Urinary bladder (tissue), 4 donors: ENCODE results near the gene MMRN2. TPM values are rescaled to one million over a fixed set of nuclear protein-coding genes. Genes with fewer than 3 reads are reported as not detected.
"Not testable (repeated sequence)": the region's sequence is repeated elsewhere in the genome, so short reads cannot be mapped to it uniquely, and the experiment has no call there.

Experiments
- DNase-seq: peaks from one replicate; pipeline ENCODE4 v3.0.0-alpha.2; 2015; ENCODE audit errors: extremely low spot score
- H3K27ac ChIP-seq: one replicate; pipeline ENCODE4 v1.5.1; 2013; ENCODE audit warnings: low read depth, mild to moderate bottlenecking, moderate library complexity
- H3K36me3 ChIP-seq: one replicate; pipeline ENCODE4 v1.6.1; 2013; ENCODE audit warnings: mild to moderate bottlenecking, moderate library complexity; ENCODE audit not compliant: insufficient read depth
- H3K4me1 ChIP-seq: one replicate; pipeline ENCODE4 v1.6.1; 2013; ENCODE audit warnings: mild to moderate bottlenecking, moderate library complexity; ENCODE audit not compliant: insufficient read depth
- H3K4me3 ChIP-seq: one replicate; pipeline ENCODE4 v1.5.1; 2013; ENCODE audit warnings: low read depth, low read length
- WGBS: extraction: QIAGEN DNeasy Blood & Tissue Kit; methylation state at CpG from one replicate; pipeline ENCODE4 v1.1.7; 2013; 5-methylcytosine and 5-hydroxymethylcytosine counted together
- polyA plus RNA-seq: library from polyadenylated mRNA; stranded (reverse); fragments of 200-250 nt; gene quantifications from one replicate; pipeline ENCODE4 v1.2.3, GENCODE V29; 2013
- total RNA-seq: library from RNA; depleted of rRNA; stranded (reverse); fragments of >200 nt; gene quantifications from one replicate; pipeline ENCODE4 v1.2.3, GENCODE V29; 2014
- donor health status: healthy with polysubstance abuse.
- donor health status: healthy.

The MMRN2 gene, protein sequence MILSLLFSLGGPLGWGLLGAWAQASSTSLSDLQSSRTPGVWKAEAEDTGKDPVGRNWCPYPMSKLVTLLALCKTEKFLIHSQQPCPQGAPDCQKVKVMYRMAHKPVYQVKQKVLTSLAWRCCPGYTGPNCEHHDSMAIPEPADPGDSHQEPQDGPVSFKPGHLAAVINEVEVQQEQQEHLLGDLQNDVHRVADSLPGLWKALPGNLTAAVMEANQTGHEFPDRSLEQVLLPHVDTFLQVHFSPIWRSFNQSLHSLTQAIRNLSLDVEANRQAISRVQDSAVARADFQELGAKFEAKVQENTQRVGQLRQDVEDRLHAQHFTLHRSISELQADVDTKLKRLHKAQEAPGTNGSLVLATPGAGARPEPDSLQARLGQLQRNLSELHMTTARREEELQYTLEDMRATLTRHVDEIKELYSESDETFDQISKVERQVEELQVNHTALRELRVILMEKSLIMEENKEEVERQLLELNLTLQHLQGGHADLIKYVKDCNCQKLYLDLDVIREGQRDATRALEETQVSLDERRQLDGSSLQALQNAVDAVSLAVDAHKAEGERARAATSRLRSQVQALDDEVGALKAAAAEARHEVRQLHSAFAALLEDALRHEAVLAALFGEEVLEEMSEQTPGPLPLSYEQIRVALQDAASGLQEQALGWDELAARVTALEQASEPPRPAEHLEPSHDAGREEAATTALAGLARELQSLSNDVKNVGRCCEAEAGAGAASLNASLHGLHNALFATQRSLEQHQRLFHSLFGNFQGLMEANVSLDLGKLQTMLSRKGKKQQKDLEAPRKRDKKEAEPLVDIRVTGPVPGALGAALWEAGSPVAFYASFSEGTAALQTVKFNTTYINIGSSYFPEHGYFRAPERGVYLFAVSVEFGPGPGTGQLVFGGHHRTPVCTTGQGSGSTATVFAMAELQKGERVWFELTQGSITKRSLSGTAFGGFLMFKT
- total RNA-seq (49.0 TPM), polyA plus RNA-seq (40.8 TPM)

GRCh38 chr10:86957471-86958115 is at the start of gene MMRN2:
TSS of gene MMRN2 (minus strand) at chr10:86957615. CDS start at chr10:86957541, 74 bp downstream.
- 66% methylated on average over 9 of the region's 9 CpGs for WGBS
- Histone ChIP-seq H3K4me3 (peak within 1 kb of the TSS; percentile 26), H3K36me3 (no peaks in the 10 kb centered on the region), H3K4me1 (no peaks in the 10 kb centered on the region), H3K27ac (peak within 1 kb of the TSS; percentile 89)
- DNase-seq = no peak

GRCh38 chr10:87007124-87007523 is 49.7 kb upstream of the MMRN2 start:
- DNase-seq, H3K4me3 ChIP-seq, H3K27ac ChIP-seq, H3K4me1 ChIP-seq, H3K36me3 ChIP-seq: not testable (repeated sequence)
- WGBS = 74% methylated on average over 1 of the region's 1 CpG

DNA sequence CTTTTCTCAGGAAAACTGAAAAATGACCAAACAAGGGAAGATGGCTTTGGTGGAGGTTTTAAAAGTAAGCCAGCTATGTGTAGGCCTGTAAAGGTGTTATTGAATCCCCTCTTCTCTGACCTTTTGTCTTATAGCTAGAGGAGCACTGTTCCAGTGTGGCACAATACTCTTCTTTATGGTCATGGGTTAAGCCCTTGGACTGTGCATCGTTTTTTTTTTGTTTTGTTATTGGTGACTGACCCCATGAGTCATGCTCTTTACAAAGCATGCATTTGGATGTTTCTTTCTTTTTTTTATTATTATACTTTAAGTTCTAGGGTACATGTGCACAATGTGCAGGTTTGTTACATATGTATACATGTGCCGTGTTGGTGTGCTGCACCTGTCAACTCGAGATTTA is 43.1 kb upstream of the MMRN2 start:
- 71% methylated on average over 3 of the region's 3 CpGs for WGBS
- Histone ChIP-seq H3K36me3 (no peaks in the 10 kb centered on the region), H3K4me1 (no peaks in the 10 kb centered on the region), H3K4me3 (no peak overlapping the region), H3K27ac (no peak overlapping the region)
- DNase-seq = no peak

DNA sequence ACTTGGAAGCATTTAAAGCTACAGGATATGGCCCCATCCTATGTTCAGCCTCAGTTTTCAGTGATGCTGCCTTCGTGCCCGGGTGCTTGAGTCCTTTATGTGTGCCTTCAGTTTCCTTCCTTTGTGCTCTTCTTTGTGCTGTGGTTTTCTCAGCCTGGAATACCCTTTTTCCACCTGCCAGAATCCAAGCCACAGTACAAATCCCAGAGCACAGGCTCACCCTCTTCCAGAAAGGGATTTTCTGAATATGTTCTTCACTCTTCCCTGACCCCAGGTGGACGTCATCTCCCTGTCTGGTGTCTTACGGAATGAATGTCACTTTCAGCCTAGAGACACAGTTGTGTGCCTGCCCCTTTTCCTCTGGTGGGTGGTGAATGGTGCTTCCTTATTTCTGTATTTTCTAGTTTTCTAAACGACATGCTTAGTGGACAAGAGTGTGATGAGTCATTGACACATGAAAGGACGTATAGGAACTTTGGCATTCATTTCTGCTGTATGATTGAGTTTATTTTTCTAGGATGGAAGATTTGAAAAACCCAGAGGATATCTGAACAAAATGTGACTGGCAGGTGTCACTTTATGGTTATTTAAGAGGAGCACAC is 42.5 kb upstream of the MMRN2 start:
- not testable (repeated sequence) for H3K4me1 ChIP-seq, H3K36me3 ChIP-seq, H3K4me3 ChIP-seq, DNase-seq, H3K27ac ChIP-seq
- WGBS = 80% methylated on average over 6 of the region's 6 CpGs

DNA sequence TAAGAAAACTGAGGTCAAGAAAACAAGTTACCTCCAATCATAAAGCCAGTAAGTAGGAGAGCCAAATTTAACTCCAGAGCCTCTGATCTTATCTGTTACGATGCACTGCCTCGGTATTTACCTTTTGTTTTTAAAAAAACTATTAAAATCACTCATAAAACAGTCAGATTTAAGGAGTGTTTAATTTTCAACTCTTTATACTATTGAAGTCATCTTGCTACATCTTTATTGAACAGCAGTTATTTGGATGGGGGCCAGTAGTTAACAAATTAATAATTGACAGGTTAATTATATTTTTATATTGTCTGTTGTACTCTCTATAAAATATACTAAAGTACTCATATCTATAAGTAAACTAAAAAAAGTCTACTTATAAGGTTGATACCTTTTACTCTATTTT is 35.5 kb upstream of the MMRN2 start:
- DNase-seq = no peak
- H3K4me1 ChIP-seq = no peaks in the 10 kb centered on the region
- H3K36me3 ChIP-seq = peaks cover 2% of the 10 kb centered on the region
- no peak overlapping the region for H3K4me3 ChIP-seq
- H3K27ac ChIP-seq = no peak overlapping the region
- WGBS = 68% methylated on average over 2 of the region's 2 CpGs

GRCh38 chr10:86992456-86992855 is 35.0 kb upstream of the MMRN2 start:
- H3K27ac ChIP-seq = no peak overlapping the region
- no peak overlapping the region for H3K4me3 ChIP-seq
- H3K36me3 ChIP-seq = peaks cover 2% of the 10 kb centered on the region
- no peak for DNase-seq
- H3K4me1 ChIP-seq = no peaks in the 10 kb centered on the region

- DNase-seq, H3K4me3 ChIP-seq, H3K27ac ChIP-seq, H3K4me1 ChIP-seq, H3K36me3 ChIP-seq: not testable (repeated sequence)
- WGBS = 72% methylated on average over 12 of the region's 12 CpGs
Observed at GRCh38 chr10:86991362-86991761, 33.9 kb upstream of the MMRN2 start.

GRCh38 chr10:86988520-86988919 is 31.1 kb upstream of the MMRN2 start:
- WGBS = 39% methylated on average over 1 of the region's 1 CpG
- Histone ChIP-seq H3K4me3 (no peak overlapping the region), H3K27ac (no peak overlapping the region), H3K4me1 (no peaks in the 10 kb centered on the region), H3K36me3 (no peaks in the 10 kb centered on the region)
- no peak for DNase-seq

- WGBS = 98% methylated on average over 4 of the region's 4 CpGs
- H3K27ac ChIP-seq, H3K4me3 ChIP-seq, DNase-seq, H3K4me1 ChIP-seq, H3K36me3 ChIP-seq: not testable (repeated sequence)
Observed at GRCh38 chr10:86984498-86984897, 27.1 kb upstream of the MMRN2 start.

GRCh38 chr10:86981716-86982115 is 24.3 kb upstream of the MMRN2 start:
- Histone ChIP-seq H3K27ac (no peak overlapping the region), H3K4me1 (no peaks in the 10 kb centered on the region), H3K4me3 (no peak overlapping the region), H3K36me3 (no peaks in the 10 kb centered on the region)
- DNase-seq = no peak
- 91% methylated on average over 5 of the region's 5 CpGs for WGBS

DNA sequence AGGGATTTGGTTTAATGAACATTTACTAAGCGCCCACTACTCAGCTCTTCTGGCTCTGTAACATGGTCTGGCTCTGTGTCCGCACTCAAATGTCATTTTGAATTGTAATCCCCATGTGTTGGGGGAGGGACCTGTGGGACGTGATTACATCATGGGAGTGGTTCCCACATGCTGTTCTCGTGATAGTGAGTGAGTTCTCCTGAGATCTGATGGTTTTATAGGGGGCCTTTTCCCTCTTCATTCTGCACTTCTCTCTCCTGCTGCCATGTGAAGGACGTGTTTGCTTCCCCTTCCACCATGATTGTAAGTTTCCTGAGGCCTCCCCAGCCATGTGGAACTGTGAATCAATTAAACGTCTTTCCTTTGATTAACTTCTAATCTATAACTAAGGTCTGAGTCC is 23.6 kb upstream of the MMRN2 start:
- not testable (repeated sequence) for H3K4me1 ChIP-seq, DNase-seq, H3K27ac ChIP-seq, H3K4me3 ChIP-seq, H3K36me3 ChIP-seq
- 82% methylated on average over 6 of the region's 6 CpGs for WGBS

DNA sequence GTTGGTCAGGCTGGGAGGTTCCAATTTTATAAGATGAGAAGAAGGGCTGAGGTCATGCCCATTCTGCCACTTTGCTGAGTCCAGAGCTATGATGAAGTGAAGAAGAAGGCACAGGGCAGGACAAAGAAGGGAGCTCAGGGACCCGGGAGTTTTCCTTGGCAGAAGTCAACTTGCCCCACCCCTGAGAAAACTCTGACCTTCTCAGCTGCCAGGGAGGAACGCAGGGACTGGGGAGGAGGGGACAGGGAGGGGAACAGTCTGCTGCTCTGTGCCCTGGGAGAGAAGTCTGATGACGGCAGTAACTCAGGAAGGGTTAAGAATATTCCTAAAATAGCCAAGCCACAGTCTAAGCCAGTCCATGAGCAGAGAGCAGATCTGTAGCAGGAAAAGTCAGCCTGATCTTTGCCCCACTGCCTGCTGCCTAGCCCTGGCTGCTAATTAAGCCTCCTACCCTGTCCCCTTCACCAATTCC is 22.6 kb upstream of the MMRN2 start:
- Histone ChIP-seq H3K4me3 (no peak overlapping the region), H3K4me1 (no peaks in the 10 kb centered on the region), H3K27ac (no peak overlapping the region), H3K36me3 (no peaks in the 10 kb centered on the region)
- WGBS = 6% methylated on average over 3 of the region's 3 CpGs
- no peak for DNase-seq

DNA sequence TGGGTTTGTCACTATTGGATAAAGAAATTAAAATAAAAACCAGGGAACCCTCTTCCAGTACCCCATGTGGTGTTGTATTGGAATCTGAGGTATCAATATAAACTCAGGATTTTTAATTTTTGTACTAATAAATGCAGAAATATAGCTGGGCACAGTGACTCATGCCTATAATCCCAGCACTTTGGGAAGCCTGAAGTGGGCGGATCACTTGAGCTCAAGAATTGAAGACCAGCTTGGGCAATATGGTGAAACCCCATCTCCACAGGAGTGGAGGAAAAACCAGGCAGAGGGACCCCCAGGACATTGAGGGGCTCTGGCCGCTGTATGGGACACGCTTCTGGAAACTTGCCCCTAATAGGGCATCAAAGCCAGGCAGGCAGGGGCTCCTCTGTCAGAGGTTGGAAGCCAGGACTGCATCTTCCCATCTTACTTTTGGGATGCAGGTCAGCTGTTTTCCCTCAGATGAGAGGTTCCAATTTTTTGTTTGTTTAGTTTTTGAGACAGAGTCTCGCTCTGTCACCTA is 21.9 kb upstream of the MMRN2 start:
- Histone ChIP-seq H3K36me3 (no peaks in the 10 kb centered on the region), H3K4me3 (no peak overlapping the region), H3K4me1 (no peaks in the 10 kb centered on the region), H3K27ac (no peak overlapping the region)
- 93% methylated on average over 4 of the region's 4 CpGs for WGBS
- DNase-seq = no peak
